ENCODE measurements around the gene TRIM14. TPM values are rescaled to one million over a fixed set of nuclear protein-coding genes. Genes with fewer than 3 reads are reported as not detected.

The TRIM14 gene
- total RNA-seq, 1 donor from 2014 or later, result 1.8 TPM

GRCh38 chr9:98101868-98102273 is 17.2 kb downstream of the TRIM14 start:
- no peak for TF ChIP-seq CTCF (IDR thresholded peaks at IDR 0.05; ENCODE audit: insufficient read depth, low read length, severe bottlenecking)
- no peak for DNase-seq (ENCODE audit: low read depth)

GRCh38 chr9:98101416-98101815 is 17.6 kb downstream of the TRIM14 start:
- no peak for DNase-seq (ENCODE audit: low read depth)
- FAIRE-seq, result no peak
- Histone ChIP-seq H3K27me3 (ENCODE audit: control insufficient read depth, insufficient read depth, low read length) (no peaks in the 10 kb centered on the region), H3K4me3 (ENCODE audit: low read depth, low read length) (no peak overlapping the region), H3K36me3 (ENCODE audit: control insufficient read depth, insufficient read depth, low read length) (peaks cover 1% of the 10 kb centered on the region)
- TF ChIP-seq CTCF (IDR thresholded peaks at IDR 0.05; ENCODE audit: insufficient read depth, low read length, severe bottlenecking), result no peak

More at GRCh38 chr9:98101868-98102273, 17.2 kb downstream of the TRIM14 start:
- no peak overlapping the region for H3K4me3 ChIP-seq (ENCODE audit: low read depth, low read length)
- H3K27me3 ChIP-seq (ENCODE audit: control insufficient read depth, insufficient read depth, low read length), result no peaks in the 10 kb centered on the region
- H3K36me3 ChIP-seq (ENCODE audit: control insufficient read depth, insufficient read depth, low read length), result peaks cover 1% of the 10 kb centered on the region
- FAIRE-seq, result no peak

GRCh38 chr9:98100456-98100855 is 18.6 kb downstream of the TRIM14 start:
- DNase-seq (ENCODE audit: low read depth) (no peak), FAIRE-seq (no peak)
- Histone ChIP-seq H3K36me3 (ENCODE audit: control insufficient read depth, insufficient read depth, low read length) (peaks cover 4% of the 10 kb centered on the region), H3K27me3 (ENCODE audit: control insufficient read depth, insufficient read depth, low read length) (no peaks in the 10 kb centered on the region), H3K4me3 (ENCODE audit: low read depth, low read length) (no peak overlapping the region)
- no peak for TF ChIP-seq CTCF (IDR thresholded peaks at IDR 0.05; ENCODE audit: insufficient read depth, low read length, severe bottlenecking)

GRCh38 chr9:98099898-98100297 is 19.1 kb downstream of the TRIM14 start:
- TF ChIP-seq CTCF (IDR thresholded peaks at IDR 0.05; ENCODE audit: insufficient read depth, low read length, severe bottlenecking), result no peak
- Histone ChIP-seq H3K27me3 (ENCODE audit: control insufficient read depth, insufficient read depth, low read length) (no peaks in the 10 kb centered on the region), H3K4me3 (ENCODE audit: low read depth, low read length) (no peak overlapping the region), H3K36me3 (ENCODE audit: control insufficient read depth, insufficient read depth, low read length) (peaks cover 4% of the 10 kb centered on the region)
- DNase-seq (ENCODE audit: low read depth), result peak; percentile 84
- FAIRE-seq, result peak; percentile 47

- H3K36me3 ChIP-seq (ENCODE audit: control insufficient read depth, insufficient read depth, low read length), result peaks cover 6% of the 10 kb centered on the region
- no peak for TF ChIP-seq CTCF (IDR thresholded peaks at IDR 0.05; ENCODE audit: insufficient read depth, low read length, severe bottlenecking)
- FAIRE-seq, result no peak
These were observed 19.7 kb downstream of the TRIM14 start for GRCh38 chr9:98099346-98099745.

GRCh38 chr9:98097836-98098235 is 21.2 kb downstream of the TRIM14 start:
- peak; percentile 77 for DNase-seq (ENCODE audit: low read depth)
- peaks cover 7% of the 10 kb centered on the region for H3K36me3 ChIP-seq (ENCODE audit: control insufficient read depth, insufficient read depth, low read length)
- no peak for TF ChIP-seq CTCF (IDR thresholded peaks at IDR 0.05; ENCODE audit: insufficient read depth, low read length, severe bottlenecking)

More at GRCh38 chr9:98099346-98099745, 19.7 kb downstream of the TRIM14 start:
- Histone ChIP-seq H3K27me3 (ENCODE audit: control insufficient read depth, insufficient read depth, low read length) (no peaks in the 10 kb centered on the region), H3K4me3 (ENCODE audit: low read depth, low read length) (no peak overlapping the region)
- DNase-seq (ENCODE audit: low read depth), result peak; percentile 51

More at GRCh38 chr9:98097836-98098235, 21.2 kb downstream of the TRIM14 start:
- Histone ChIP-seq H3K4me3 (ENCODE audit: low read depth, low read length) (no peak overlapping the region), H3K27me3 (ENCODE audit: control insufficient read depth, insufficient read depth, low read length) (no peaks in the 10 kb centered on the region)
- no peak for FAIRE-seq

Data from bronchial epithelial cell (primary cell).